GM19372 (cell line): ENCODE results near the gene FGD5.
"Not testable (repeated sequence)": the region's sequence is repeated elsewhere in the genome, so short reads cannot be mapped to it uniquely, and the experiment has no call there.

ENCODE experiments used
- ATAC-seq: cut with Tn5 transposase; IDR thresholded peaks from one replicate; pipeline ENCODE4 v1.9.1; 2021; ENCODE audit warnings: mild to moderate bottlenecking, low read depth, moderate library complexity; ENCODE audit not compliant: unreplicated experiment

FGD5 gene

GRCh38 chr3:14805961-14806537 lies 12.7 kb upstream of the FGD5 start:
- no peak for ATAC-seq

- ATAC-seq: no peak
Observed at GRCh38 chr3:14806641-14807263, 12.0 kb upstream of the FGD5 start.

- ATAC-seq: no peak
Observed at GRCh38 chr3:14808025-14808424, 10.7 kb upstream of the FGD5 start.

- no peak for ATAC-seq
Observed at GRCh38 chr3:14808502-14809266, 10.1 kb upstream of the FGD5 start.

DNA sequence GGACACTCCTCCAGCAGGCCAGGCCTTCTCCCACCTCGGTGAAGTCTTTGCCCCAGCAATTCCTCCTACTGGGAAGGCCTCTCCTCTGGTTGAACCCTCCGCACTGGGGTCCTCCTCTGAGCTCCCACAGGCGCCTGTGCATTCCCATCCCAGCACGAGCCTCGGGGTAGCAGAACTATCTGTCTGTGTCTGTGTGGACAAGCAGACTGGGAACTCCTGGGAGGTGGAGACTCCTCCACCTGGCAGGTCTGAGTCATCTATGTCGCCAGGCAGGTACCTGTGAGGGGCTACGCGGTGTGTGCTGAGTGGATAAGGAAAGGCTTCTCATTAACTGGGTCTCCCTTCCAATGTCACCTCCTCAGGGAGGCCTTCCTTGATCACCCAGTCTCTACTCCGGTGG lies 9.2 kb upstream of the FGD5 start:
- not testable (repeated sequence) for ATAC-seq

DNA sequence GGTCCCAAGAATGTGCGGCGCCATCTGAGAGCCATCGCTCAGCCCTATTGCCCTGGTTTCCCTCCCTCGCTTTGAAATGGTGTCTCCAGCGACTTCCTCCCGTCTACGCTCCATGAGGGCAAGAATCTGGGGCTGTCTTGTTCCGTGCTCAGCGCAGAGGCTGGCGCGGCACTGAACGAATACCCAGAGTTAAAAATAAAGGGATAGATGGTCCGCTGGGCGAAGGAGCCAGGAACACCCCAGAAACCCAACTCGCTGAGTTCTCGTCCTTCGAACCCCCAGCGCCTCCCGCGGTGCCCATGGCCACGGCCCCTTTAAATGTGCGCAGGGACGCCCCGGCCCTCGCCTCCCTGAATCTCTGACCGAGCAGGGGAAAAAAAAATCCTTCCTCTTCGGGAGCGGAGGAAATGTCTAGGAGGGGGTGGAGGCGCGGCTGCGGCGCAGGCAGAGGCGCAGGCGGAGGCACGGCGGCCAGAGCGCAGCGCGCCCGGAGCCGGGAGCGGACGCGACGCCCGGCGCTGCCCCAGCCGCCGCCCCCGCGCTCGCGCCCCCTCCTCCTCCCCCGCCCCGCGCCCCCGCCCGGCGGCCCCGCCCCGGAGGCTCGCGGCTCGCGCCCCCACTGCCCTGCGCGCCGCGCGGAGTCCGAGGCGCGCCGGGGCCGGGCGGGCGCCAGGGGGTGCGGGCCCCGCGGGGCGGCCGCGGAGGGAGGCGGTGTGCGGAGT lies 8.5 kb upstream of the FGD5 start:
- ATAC-seq: no peak

GRCh38 chr3:14810801-14811661 lies 7.7 kb upstream of the FGD5 start:
- no peak for ATAC-seq

DNA sequence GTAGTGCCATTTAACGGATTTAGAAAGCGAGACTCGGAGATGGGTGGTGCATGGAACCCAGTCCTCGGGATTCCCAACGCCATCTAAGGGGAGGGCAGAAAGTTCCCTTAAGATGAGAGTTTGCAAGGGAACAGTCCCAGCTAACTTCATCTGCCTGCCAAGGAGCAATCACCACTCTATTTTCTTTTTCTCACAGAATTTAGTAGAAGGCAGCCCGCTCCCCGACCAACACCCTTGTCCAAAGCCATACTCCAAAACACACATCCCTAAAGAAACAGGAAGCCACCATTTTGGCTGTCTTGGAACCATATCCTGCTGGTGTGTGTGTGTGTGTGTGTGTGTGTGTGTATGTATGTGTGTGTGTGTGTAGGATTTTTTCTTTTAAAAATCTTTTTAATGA lies 7.1 kb upstream of the FGD5 start:
- ATAC-seq: no peak

- ATAC-seq: no peak
Observed at GRCh38 chr3:14812196-14812790, 6.5 kb upstream of the FGD5 start.

DNA sequence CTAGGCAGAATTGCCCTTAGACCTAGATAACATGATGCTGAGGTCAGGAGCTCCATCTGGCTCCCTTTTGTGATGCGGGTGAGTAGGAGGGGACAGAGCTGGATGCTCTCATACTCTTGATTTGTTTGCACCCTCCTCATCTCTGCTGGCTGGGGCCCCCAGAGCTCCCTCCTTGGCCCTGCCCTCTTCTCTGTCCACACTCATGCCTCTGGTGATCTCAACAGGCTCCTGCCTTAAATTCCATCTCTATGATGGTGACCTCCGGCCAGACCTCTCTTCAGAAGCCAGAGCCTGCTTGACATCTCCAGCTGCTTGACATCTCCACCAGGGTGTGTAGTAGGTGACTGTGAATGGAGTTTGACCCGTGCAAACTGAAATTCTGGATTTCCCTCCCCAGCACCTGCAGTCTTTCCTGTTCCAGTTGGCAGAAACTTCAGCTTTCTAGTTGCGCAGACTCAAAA lies 4.3 kb upstream of the FGD5 start:
- no peak for ATAC-seq

- no peak for ATAC-seq
Observed at GRCh38 chr3:14816359-14816758, 2.4 kb upstream of the FGD5 start.

DNA sequence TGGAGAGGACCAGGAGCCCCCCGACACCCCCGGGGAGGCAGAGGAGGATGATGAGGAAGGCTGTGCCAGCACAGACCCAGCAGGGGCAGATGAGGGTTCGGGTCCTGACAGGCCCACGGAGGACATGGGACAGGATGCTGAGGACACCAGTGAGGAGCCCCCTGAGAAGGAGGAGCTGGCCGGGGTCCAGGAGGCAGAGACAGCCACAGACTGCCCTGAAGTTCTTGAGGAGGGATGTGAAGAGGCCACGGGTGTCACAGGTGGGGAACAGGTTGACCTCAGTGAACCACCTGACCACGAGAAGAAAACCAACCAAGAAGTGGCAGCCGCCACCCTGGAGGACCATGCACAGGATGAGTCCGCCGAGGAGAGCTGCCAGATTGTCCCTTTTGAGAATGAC lies 909 bp downstream of the FGD5 start:
- no peak for ATAC-seq

- no peak for ATAC-seq
Observed at GRCh38 chr3:14820156-14820555, 1.4 kb downstream of the FGD5 start.

GRCh38 chr3:14821151-14821550 lies 2.4 kb downstream of the FGD5 start:
- no peak for ATAC-seq

DNA sequence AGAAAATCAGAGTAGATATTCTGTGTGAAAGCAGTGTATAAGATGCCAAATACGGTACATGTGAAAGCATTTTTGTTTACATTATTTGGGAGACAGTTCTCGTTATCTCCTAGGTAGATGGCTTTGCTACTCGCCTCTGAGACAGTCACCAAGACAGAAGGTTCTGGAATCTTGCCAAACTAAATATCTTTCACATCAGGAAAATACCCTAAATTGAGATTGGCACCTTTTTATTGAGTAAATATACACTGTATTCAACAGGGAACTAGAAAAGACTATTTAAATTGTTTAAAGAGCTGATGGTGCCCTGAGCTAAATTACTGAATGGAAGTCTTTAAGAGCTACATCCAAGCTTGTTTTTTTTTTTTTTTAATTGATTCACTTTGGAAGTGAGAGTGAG lies 3.4 kb downstream of the FGD5 start:
- ATAC-seq: no peak

GRCh38 chr3:14822670-14823390 lies 4.1 kb downstream of the FGD5 start:
- ATAC-seq: no peak

- ATAC-seq: no peak
Observed at GRCh38 chr3:14823393-14823792, 4.6 kb downstream of the FGD5 start.

DNA sequence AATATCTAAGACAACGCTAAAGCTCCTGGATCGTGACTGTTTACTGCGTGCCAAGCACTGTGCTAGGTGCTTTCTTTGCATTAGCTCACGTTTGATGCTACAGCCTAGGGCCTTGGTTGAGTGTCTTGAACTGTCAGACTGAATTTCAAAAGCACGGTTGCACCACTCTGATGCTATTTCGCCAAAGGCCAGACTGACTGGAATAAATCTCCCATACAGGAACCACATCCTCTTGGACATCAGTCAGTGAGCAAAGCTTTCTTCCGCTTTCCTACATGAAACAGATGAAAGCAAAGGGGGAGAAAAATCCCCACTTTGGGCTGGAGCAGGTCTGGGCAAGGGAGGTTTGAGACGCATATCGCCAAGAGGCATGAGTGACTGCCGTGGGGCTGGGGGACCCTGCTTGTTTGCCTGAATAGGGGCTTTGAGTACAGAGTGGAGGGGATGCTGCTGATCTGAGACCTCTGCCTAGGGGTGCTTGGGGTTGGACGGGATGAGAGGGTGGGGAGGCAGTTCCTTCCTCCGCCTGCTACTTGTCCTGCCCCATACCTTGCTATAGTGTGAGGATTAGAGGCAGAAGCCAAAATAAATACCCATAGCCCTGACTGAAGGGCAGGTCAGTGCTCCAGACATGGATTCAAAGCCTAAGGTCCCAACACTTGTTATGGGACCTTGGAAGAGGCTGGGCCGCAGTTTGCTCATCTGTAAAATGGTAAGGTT lies 5.3 kb downstream of the FGD5 start:
- no peak for ATAC-seq

DNA sequence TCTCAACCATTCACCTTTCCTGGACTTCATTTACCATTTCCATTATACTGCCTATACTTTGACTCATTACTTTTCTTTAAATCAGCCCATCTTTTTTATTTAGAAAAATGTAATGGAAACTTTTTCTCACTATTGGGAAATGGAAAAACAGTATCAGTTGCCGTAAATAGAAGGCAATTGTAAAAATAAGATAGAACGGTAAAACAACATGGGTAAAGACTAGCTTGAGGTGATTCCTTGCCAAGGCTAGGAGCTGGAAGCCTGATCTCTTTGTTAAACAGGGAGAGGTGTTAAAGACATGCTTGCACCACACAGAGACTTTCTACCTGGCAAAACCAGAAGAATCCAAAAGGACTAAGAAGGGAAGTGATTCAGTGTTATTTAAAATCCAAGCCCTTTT lies 5.9 kb downstream of the FGD5 start:
- no peak for ATAC-seq
